ENCODE measurements around the gene ACP6.

GRCh38 chr1:147651466-147651865, 18.9 kb downstream of the ACP6 start:
- TF ChIP-seq, protein P1, sequence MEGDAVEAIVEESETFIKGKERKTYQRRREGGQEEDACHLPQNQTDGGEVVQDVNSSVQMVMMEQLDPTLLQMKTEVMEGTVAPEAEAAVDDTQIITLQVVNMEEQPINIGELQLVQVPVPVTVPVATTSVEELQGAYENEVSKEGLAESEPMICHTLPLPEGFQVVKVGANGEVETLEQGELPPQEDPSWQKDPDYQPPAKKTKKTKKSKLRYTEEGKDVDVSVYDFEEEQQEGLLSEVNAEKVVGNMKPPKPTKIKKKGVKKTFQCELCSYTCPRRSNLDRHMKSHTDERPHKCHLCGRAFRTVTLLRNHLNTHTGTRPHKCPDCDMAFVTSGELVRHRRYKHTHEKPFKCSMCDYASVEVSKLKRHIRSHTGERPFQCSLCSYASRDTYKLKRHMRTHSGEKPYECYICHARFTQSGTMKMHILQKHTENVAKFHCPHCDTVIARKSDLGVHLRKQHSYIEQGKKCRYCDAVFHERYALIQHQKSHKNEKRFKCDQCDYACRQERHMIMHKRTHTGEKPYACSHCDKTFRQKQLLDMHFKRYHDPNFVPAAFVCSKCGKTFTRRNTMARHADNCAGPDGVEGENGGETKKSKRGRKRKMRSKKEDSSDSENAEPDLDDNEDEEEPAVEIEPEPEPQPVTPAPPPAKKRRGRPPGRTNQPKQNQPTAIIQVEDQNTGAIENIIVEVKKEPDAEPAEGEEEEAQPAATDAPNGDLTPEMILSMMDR (IDR thresholded peaks at IDR 0.05) = no peak
- TF ChIP-seq POLR2A (IDR thresholded peaks at IDR 0.05) = no peak
